Hepatocyte (in vitro differentiated cells): ENCODE data around the gene RBM23. TPM values are rescaled to one million over a fixed set of nuclear protein-coding genes. Genes with fewer than 3 reads are reported as not detected.
A peak's percentile ranks its signal among the peaks of the same experiment; 100 is the strongest.

ENCODE experiments used
- DNase-seq: peaks from one replicate; pipeline ENCODE4 v3.0.0-alpha.2; 2016; ENCODE audit warnings: low spot score
- H2AFZ ChIP-seq: fragments of 200-600 bp; sonication (generic); 2 replicates; pipeline ENCODE4 v1.6.0; 2016; ENCODE audit warnings: antibody characterized with exemption, mild to moderate bottlenecking
- H3K27ac ChIP-seq: fragments of 200-600 bp; sonication (generic); 2 replicates; pipeline ENCODE4 v1.5.1; 2016; ENCODE audit warnings: mild to moderate bottlenecking
- H3K27me3 ChIP-seq: fragments of 200-600 bp; sonication (generic); 2 replicates; pipeline ENCODE4 v1.6.1; 2016
- H3K36me3 ChIP-seq: fragments of 200-600 bp; sonication (generic); replicated peaks from 2 replicates; pipeline ENCODE4 v1.5.1; 2016; ENCODE audit warnings: low read depth; ENCODE audit not compliant: insufficient read depth
- H3K4me1 ChIP-seq: fragments of 200-600 bp; sonication (generic); 2 replicates; pipeline ENCODE4 v1.5.1; 2016; ENCODE audit warnings: mild to moderate bottlenecking, moderate library complexity; ENCODE audit not compliant: insufficient read depth
- H3K4me2 ChIP-seq: fragments of 200-600 bp; sonication (generic); 2 replicates; pipeline ENCODE4 v1.6.0; 2016
- H3K4me3 ChIP-seq: fragments of 200-600 bp; sonication (generic); 2 replicates; pipeline ENCODE4 v1.5.1; 2016; ENCODE audit warnings: mild to moderate bottlenecking
- H3K79me2 ChIP-seq: fragments of 200-600 bp; sonication (generic); 2 replicates; pipeline ENCODE4 v1.6.0; 2017; ENCODE audit warnings: mild to moderate bottlenecking
- H3K9me2 ChIP-seq: fragments of 200-600 bp; sonication (generic); replicated peaks from 2 replicates; pipeline ENCODE4 v1.6.0; 2017; ENCODE audit warnings: mild to moderate bottlenecking; ENCODE audit not compliant: insufficient read depth
- H3K9me3 ChIP-seq: fragments of 200-600 bp; sonication (generic); 2 replicates; pipeline ENCODE4 v1.5.1; 2016; ENCODE audit warnings: low read depth, mild to moderate bottlenecking
- H4K20me1 ChIP-seq: fragments of 200-600 bp; sonication (generic); 2 replicates; pipeline ENCODE4 v1.6.0; 2016; ENCODE audit warnings: mild to moderate bottlenecking; ENCODE audit not compliant: insufficient read depth, poor library complexity, severe bottlenecking
- EZH2 ChIP-seq: fragments of 200-600 bp; sonication (generic); IDR thresholded peaks from 2 replicates; pipeline ENCODE4 v1.6.1; 2016; ENCODE audit warnings: antibody characterized with exemption, mild to moderate bottlenecking, borderline replicate concordance
- EZH2phosphoT487 ChIP-seq: fragments of 200-600 bp; sonication (generic); IDR thresholded peaks from one replicate; pipeline ENCODE4 v1.6.1; 2018; ENCODE audit warnings: antibody characterized with exemption, mild to moderate bottlenecking, low read depth, moderate library complexity; ENCODE audit not compliant: unreplicated experiment, severe bottlenecking
- WGBS: methylation state at CpG from one replicate; pipeline ENCODE4 v1.1.6; 2016; ENCODE audit warnings: low lambda C conversion rate; ENCODE audit errors: missing lambda C conversion rate; 5-methylcytosine and 5-hydroxymethylcytosine counted together
- polyA plus RNA-seq: library from polyadenylated mRNA; unstranded; fragments of >200 nt; fragmentation: Nextera tagmentation; extraction: Ambion mirVana; gene quantifications from 2 replicates; pipeline ENCODE4 v1.2.1, GENCODE V29; 2016
- total RNA-seq: library from RNA; depleted of rRNA; stranded (reverse); fragments of >200 nt; gene quantifications from 2 replicates; pipeline ENCODE4 v1.2.3, GENCODE V29; 2014
- TF ChIP-seq, protein P1 (sequence below): fragments of 200-600 bp; sonication (generic); IDR thresholded peaks from 2 replicates; pipeline ENCODE4 v1.5.1; 2016; ENCODE audit warnings: antibody characterized with exemption, mild to moderate bottlenecking; ENCODE audit not compliant: poor library complexity

Gene RBM23
- total and polyA plus RNA-seq, 2 experiments from 2014 or later, result 74.1 to 236 TPM

DNA sequence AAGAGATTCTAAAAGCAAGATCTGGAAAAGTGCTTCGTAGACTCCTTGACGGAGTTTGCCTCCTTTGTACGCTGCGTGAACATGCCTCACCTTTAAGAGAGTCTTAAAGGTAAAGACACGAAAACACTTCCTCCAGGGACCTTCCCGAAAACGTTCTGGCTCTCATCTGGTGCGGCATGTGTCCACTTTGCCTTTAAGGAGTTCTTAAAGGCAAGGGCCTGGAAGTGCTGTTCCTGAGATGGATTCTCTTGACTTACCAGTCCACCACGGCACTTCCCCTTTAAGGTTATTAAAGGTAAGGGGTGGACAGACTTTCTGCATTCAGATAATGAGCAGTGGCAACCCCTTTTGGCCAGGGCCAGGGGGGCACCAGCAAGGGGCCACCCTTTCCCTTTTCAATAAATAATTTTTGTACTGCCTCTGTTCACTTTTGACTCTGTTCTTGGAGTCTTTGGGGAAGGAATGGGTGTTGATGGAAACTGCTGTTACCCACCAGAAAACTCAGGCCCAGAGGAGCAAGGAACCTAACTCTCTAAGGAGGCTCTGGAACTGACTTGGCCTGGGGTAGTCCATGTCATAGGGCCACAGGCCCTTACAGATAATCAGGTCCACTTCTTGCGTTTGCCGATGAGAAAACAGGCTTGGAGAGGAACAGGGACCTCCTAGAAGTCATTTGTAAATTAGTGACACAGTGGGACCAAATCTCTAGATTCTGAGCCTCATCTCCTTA lies 31.5 kb downstream of the RBM23 start:
- Histone ChIP-seq H4K20me1 (no peaks in the 10 kb centered on the region), H2AFZ (peak overlapping the region; percentile 85), H3K27ac (peak overlapping the region; percentile 91), H3K9me2 (no peaks in the 10 kb centered on the region), H3K4me2 (peak overlapping the region; percentile 83), H3K79me2 (peaks cover 4% of the 10 kb centered on the region), H3K36me3 (no peaks in the 10 kb centered on the region), H3K9me3 (no peaks in the 10 kb centered on the region), H3K4me3 (peak overlapping the region; percentile 47), H3K27me3 (no peaks in the 10 kb centered on the region), H3K4me1 (peaks cover 32% of the 10 kb centered on the region)
- 19% methylated on average over 11 of the region's 11 CpGs for WGBS
- peak; percentile 87 for DNase-seq
- TF ChIP-seq, protein P1, sequence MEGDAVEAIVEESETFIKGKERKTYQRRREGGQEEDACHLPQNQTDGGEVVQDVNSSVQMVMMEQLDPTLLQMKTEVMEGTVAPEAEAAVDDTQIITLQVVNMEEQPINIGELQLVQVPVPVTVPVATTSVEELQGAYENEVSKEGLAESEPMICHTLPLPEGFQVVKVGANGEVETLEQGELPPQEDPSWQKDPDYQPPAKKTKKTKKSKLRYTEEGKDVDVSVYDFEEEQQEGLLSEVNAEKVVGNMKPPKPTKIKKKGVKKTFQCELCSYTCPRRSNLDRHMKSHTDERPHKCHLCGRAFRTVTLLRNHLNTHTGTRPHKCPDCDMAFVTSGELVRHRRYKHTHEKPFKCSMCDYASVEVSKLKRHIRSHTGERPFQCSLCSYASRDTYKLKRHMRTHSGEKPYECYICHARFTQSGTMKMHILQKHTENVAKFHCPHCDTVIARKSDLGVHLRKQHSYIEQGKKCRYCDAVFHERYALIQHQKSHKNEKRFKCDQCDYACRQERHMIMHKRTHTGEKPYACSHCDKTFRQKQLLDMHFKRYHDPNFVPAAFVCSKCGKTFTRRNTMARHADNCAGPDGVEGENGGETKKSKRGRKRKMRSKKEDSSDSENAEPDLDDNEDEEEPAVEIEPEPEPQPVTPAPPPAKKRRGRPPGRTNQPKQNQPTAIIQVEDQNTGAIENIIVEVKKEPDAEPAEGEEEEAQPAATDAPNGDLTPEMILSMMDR, result no peak

GRCh38 chr14:22886500-22887259 lies 32.3 kb downstream of the RBM23 start:
- Histone ChIP-seq H3K36me3 (no peaks in the 10 kb centered on the region), H3K79me2 (peaks cover 4% of the 10 kb centered on the region), H3K9me3 (no peaks in the 10 kb centered on the region), H3K4me3 (peak overlapping the region; percentile 47), H2AFZ (peak overlapping the region; percentile 85), H3K27me3 (no peaks in the 10 kb centered on the region), H3K9me2 (no peaks in the 10 kb centered on the region), H4K20me1 (no peaks in the 10 kb centered on the region), H3K4me1 (peaks cover 36% of the 10 kb centered on the region), H3K27ac (peak overlapping the region; percentile 91), H3K4me2 (peak overlapping the region; percentile 83)
- peak; percentile 78 for DNase-seq
- WGBS, result 4% methylated on average over 55 of the region's 77 CpGs
- no peak for TF ChIP-seq EZH2phosphoT487
- TF ChIP-seq, protein P1, result peak; percentile 32

GRCh38 chr14:22885975-22886374 lies 33.0 kb downstream of the RBM23 start:
- Histone ChIP-seq H3K9me2 (no peaks in the 10 kb centered on the region), H2AFZ (peak overlapping the region; percentile 85), H3K27me3 (no peaks in the 10 kb centered on the region), H3K4me2 (peak overlapping the region; percentile 83), H3K36me3 (no peaks in the 10 kb centered on the region), H3K4me3 (no peak overlapping the region), H3K79me2 (peaks cover 4% of the 10 kb centered on the region), H4K20me1 (no peaks in the 10 kb centered on the region), H3K9me3 (no peaks in the 10 kb centered on the region), H3K27ac (peak overlapping the region; percentile 91), H3K4me1 (peaks cover 36% of the 10 kb centered on the region)
- 94% methylated on average over 21 of the region's 21 CpGs for WGBS
- no peak for DNase-seq
- TF ChIP-seq EZH2, result no peak
- no peak for TF ChIP-seq EZH2phosphoT487
- TF ChIP-seq, protein P1, result no peak
